Prostate gland (tissue), 2 donors: Measurements from ENCODE around the gene NPDC1. TPM values are rescaled to one million over a fixed set of nuclear protein-coding genes. Genes with fewer than 3 reads are reported as not detected.

ENCODE experiments used
- DNase-seq: peaks from one replicate; pipeline ENCODE4 v3.0.0-alpha.2; 2019; ENCODE audit warnings: low spot score
- H3K27ac ChIP-seq, 2 donors: fragments of 200-600 bp; sonication (generic); 2 replicates each; pipeline ENCODE4 v1.5.1; 2017 to 2019
- H3K27me3 ChIP-seq: fragments of 200-600 bp; sonication (generic); replicated peaks from 2 replicates; pipeline ENCODE4 v1.5.1; 2019; ENCODE audit not compliant: insufficient read depth
- H3K36me3 ChIP-seq, 2 donors: fragments of 200-600 bp; sonication (generic); 1 replicate in 1 of 2; 2 replicates in 1 of 2; pipeline versions ENCODE4 v1.5.1 to v1.8.1; 2017 to 2019
- H3K4me1 ChIP-seq: fragments of 200-600 bp; sonication (generic); replicated peaks from 2 replicates; pipeline ENCODE4 v1.5.1; 2019
- H3K4me3 ChIP-seq, 2 donors: fragments of 200-600 bp; sonication (generic); 2 replicates each; pipeline ENCODE4 v1.5.1; 2017 to 2019
- H3K9me3 ChIP-seq: fragments of 200-600 bp; sonication (generic); 2 replicates; pipeline ENCODE4 v1.5.1; 2017
- POLR2A ChIP-seq: fragments of 450-650 bp; IDR thresholded peaks from one replicate; pipeline ENCODE4 v1.6.1; 2016; ENCODE audit warnings: antibody characterized with exemption, mild to moderate bottlenecking
- POLR2AphosphoS5 ChIP-seq: sonication (generic); formaldehyde crosslinking; IDR thresholded peaks from one replicate; pipeline ENCODE4 v1.6.1; 2017; ENCODE audit warnings: antibody characterized with exemption
- WGBS: methylation state at CpG from one replicate; pipeline ENCODE4 v1.1.5; 2018; 5-methylcytosine and 5-hydroxymethylcytosine counted together
- intact Hi-C: fragments of 100-400 bp; cut with DNase I; formaldehyde crosslinking; loops from one replicate; pipeline ENCODE4 v1.14.2; 2022
- total RNA-seq, 2 donors: library from RNA; depleted of rRNA; stranded (reverse); fragments of >200 nt; gene quantifications; one replicate each; pipeline ENCODE4 v1.1.0, GENCODE V29; 2016
- TF ChIP-seq, protein P1 (sequence below), 4 experiments: fragments of 200-600 bp in 2 of 4; fragments of 450-650 bp in 2 of 4; sonication (generic) in 2 of 4; IDR thresholded peaks; 1 replicate in 3 of 4; 2 replicates in 1 of 4; pipeline ENCODE4 v1.5.1; 2016 to 2019; ENCODE audit warnings: antibody characterized with exemption in 4 of 4, mild to moderate bottlenecking in 2 of 4, moderate library complexity in 2 of 4

NPDC1 gene
- total RNA-seq, 2 donors from 2014 or later = 384 to 427 TPM

DNA sequence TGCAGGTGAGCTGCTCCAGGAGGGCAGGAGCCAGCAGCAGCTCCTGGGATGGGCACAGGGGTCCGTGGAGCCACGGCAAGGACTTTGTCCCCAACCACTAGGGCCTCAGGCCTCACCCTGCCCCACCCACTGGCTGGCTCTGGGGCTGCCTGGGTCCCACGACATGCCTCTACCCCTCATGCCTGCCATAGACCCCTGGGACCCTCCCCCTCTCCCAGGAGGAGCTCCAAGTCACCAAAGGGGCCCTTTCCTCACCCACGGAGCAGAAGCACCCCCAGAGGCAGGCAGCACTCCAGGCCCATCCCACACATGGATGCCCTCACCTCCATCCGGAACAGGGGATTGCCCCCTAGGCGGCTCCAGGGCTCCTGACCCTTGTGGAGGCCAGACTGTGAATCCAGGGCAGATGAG lies 24.4 kb downstream of the NPDC1 start:
- TF ChIP-seq POLR2AphosphoS5 = no peak
- no peak for TF ChIP-seq POLR2A
- TF ChIP-seq, protein P1, sequence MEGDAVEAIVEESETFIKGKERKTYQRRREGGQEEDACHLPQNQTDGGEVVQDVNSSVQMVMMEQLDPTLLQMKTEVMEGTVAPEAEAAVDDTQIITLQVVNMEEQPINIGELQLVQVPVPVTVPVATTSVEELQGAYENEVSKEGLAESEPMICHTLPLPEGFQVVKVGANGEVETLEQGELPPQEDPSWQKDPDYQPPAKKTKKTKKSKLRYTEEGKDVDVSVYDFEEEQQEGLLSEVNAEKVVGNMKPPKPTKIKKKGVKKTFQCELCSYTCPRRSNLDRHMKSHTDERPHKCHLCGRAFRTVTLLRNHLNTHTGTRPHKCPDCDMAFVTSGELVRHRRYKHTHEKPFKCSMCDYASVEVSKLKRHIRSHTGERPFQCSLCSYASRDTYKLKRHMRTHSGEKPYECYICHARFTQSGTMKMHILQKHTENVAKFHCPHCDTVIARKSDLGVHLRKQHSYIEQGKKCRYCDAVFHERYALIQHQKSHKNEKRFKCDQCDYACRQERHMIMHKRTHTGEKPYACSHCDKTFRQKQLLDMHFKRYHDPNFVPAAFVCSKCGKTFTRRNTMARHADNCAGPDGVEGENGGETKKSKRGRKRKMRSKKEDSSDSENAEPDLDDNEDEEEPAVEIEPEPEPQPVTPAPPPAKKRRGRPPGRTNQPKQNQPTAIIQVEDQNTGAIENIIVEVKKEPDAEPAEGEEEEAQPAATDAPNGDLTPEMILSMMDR (IDR thresholded peaks at IDR 0.05) = no peak
- WGBS = 90% methylated on average over 3 of the region's 6 CpGs
- no peak overlapping the region for H3K4me3 ChIP-seq
- H3K27me3 ChIP-seq = no peaks in the 10 kb centered on the region
- intact Hi-C loops = no loop called here
- H3K4me1 ChIP-seq = peaks cover 12% of the 10 kb centered on the region
- no peak overlapping the region for H3K27ac ChIP-seq
- H3K36me3 ChIP-seq = no peaks in the 10 kb centered on the region
- DNase-seq = no peak
- H3K9me3 ChIP-seq = no peaks in the 10 kb centered on the region

DNA sequence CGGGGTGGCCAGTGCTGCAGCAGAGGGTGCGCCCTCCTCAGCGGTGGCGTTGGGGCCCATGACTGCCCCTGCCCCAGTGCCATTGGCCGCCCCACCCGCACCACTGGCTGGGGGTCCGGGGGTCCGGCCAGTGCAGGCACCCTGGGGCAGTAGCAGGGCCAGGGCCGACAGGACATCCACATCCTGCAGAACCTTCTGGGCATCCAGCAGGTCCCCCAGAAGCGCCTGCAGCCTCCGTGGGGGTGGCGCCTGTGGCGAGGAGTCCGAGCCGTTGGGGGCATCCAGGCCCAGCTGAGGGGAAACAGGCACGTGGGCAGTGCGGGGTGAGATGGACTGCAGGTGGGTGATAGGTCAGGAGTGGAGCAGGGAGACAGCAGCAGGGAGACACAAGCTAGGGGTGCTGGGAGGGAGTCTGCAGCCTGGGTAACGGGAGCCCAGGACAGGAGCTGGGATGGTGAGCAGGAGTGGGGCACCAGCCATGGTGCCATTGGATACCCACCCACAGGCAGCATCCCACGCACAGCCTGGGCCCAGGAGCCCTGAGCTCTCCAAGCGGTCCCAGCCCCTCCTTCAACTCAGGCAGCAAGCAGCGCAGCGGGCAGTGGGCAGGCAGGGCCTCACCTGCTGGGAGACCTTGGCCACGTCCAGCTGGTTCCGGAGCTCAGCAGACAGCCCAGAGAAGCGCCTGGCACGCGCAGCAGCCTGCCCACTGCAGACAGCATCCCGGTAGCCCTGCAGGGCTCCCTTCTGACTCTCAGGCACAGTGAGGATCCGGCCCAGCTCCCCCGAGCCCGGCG lies 25.0 kb downstream of the NPDC1 start:
- H3K27me3 ChIP-seq = no peaks in the 10 kb centered on the region
- H3K9me3 ChIP-seq = no peaks in the 10 kb centered on the region
- H3K4me3 ChIP-seq = no peak overlapping the region
- 96% methylated on average over 9 of the region's 32 CpGs for WGBS
- no peaks in the 10 kb centered on the region for H3K36me3 ChIP-seq
- H3K27ac ChIP-seq = no peak overlapping the region
- DNase-seq = no peak
- intact Hi-C loops = no loop called here
- peaks cover 6% of the 10 kb centered on the region for H3K4me1 ChIP-seq
- TF ChIP-seq POLR2AphosphoS5 (no peak), POLR2A (no peak)
- TF ChIP-seq, protein P1 (IDR thresholded peaks at IDR 0.05) = no peak

DNA sequence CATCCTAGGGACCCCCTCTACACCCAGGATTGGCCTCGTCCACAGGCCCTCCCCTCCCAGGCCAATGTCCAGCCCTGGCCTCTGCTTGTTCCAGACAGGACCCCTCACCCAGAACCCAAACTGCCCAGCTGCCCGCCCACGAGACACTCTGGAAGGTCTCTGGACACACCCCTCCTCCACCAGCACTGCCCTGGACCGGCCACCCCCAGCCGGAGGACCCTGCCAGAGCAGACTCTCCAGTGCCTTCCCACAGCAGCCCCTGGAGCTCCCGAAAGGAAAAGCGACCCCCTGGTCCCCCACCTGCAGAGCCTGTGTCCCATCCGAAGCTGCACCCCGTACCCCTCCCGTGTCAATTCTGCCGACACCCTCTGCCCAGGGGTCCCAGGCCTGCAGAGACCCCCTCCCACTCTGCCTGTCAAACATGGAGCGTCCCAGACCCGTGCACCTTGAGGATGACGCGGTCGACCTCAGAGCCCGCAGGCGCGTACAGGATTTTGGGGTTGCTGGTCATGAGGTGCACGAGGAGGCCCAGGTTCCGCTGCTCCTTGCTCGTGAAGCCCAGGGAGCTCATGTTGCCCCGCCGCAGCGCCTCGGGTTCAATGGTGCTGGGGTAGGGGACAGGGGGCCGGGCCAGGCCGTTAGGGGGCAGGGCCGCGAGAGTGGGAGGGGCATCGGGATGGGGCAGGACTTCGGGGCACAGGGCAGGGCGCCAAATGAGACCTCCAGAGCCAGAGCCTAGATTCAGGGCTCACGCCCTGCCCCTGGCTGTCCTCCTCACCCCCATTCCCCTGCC lies 25.9 kb downstream of the NPDC1 start:
- no peaks in the 10 kb centered on the region for H3K36me3 ChIP-seq
- H3K4me1 ChIP-seq = no peaks in the 10 kb centered on the region
- no peak for TF ChIP-seq POLR2AphosphoS5
- no peak for TF ChIP-seq POLR2A
- TF ChIP-seq, protein P1 (IDR thresholded peaks at IDR 0.05) = no peak
- 92% methylated on average over 34 of the region's 34 CpGs for WGBS
- H3K27me3 ChIP-seq = no peaks in the 10 kb centered on the region
- no peak overlapping the region for H3K27ac ChIP-seq
- intact Hi-C loops = no loop called here
- H3K4me3 ChIP-seq = no peak overlapping the region
- no peaks in the 10 kb centered on the region for H3K9me3 ChIP-seq
- DNase-seq = no peak

DNA sequence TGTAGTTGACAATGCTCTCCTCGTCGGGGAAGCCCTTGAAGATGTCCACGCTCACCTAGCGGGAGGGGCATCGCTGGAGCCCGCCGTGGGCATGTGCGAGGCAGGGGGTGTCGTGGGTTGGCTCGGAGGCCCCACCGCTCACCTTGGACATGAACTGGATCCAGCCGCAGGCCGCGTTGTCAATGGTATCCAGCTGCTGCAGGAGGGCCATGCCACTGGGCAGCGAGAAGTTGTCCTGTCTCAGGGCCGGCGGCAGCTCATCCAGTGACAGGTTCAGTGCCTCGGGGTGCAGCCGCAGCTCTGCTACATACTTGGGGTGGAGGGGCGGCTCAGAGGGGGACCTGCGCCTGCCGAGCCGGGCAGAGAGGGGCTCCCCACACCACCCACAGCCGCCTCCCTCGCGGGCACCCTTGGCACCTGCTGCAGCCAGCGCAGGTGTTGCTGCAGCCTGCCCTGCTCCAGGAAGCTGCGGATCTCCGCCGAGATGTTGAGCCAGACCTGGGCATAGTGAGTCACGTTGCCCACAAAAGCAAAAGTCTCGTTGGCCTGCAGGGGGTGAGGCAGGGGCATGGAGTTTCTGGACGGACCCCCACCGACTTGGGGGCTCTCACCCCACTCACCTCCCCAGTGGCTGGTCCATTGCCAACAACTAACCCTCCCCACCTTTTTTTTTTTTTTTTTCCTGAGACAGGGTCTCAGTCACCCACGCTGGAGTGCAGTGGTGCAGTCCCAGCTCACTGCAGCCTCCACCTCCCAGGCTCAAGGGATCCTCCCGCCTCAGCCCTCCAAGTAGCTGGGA lies 27.0 kb downstream of the NPDC1 start:
- Histone ChIP-seq H3K4me1 (no peaks in the 10 kb centered on the region), H3K36me3 (no peaks in the 10 kb centered on the region), H3K27ac (no peak overlapping the region), H3K9me3 (no peaks in the 10 kb centered on the region), H3K27me3 (no peaks in the 10 kb centered on the region), H3K4me3 (no peak overlapping the region)
- intact Hi-C loops = no loop called here
- 92% methylated on average over 33 of the region's 36 CpGs for WGBS
- TF ChIP-seq POLR2AphosphoS5 (no peak), POLR2A (no peak)
- TF ChIP-seq, protein P1 (IDR thresholded peaks at IDR 0.05) = no peak
- no peak for DNase-seq
